Subcutaneous adipose tissue (tissue), 4 donors: Measurements from ENCODE around the gene CRYGN. TPM values are rescaled to one million over a fixed set of nuclear protein-coding genes. Genes with fewer than 3 reads are reported as not detected.

Experiments used
- CTCF ChIP-seq: fragments of 450-650 bp; IDR thresholded peaks from one replicate; pipeline ENCODE4 v1.5.1; 2016; ENCODE audit warnings: low read depth, mild to moderate bottlenecking, control low read depth, antibody characterized with exemption, moderate library complexity
- total RNA-seq, 4 donors: library from RNA; depleted of rRNA; stranded (reverse); fragments of >200 nt; gene quantifications; one replicate each; pipeline ENCODE4 v1.1.0, GENCODE V29; 2016

Gene CRYGN
- total RNA-seq, 4 donors from 2014 or later = 1.3 TPM; not detected in 3

GRCh38 chr7:151432658-151433521 is 7.1 kb downstream of the CRYGN start:
- TF ChIP-seq CTCF = no peak

- TF ChIP-seq CTCF = no peak
These were observed 8.1 kb downstream of the CRYGN start for GRCh38 chr7:151431768-151432311.

GRCh38 chr7:151431281-151431767 is 8.6 kb downstream of the CRYGN start:
- no peak for TF ChIP-seq CTCF

- no peak for TF ChIP-seq CTCF
These were observed 9.3 kb downstream of the CRYGN start for GRCh38 chr7:151430391-151431205.

GRCh38 chr7:151429560-151430331 is 10.2 kb downstream of the CRYGN start:
- TF ChIP-seq CTCF = no peak

- TF ChIP-seq CTCF = no peak
These were observed 10.7 kb downstream of the CRYGN start for GRCh38 chr7:151429237-151429559.
